GM19035 (cell line): ENCODE measurements around the gene PRR23E.

Experiments used
- ATAC-seq: cut with Tn5 transposase; IDR thresholded peaks from one replicate; pipeline ENCODE4 v1.9.1; 2021; ENCODE audit not compliant: unreplicated experiment

Gene PRR23E

DNA sequence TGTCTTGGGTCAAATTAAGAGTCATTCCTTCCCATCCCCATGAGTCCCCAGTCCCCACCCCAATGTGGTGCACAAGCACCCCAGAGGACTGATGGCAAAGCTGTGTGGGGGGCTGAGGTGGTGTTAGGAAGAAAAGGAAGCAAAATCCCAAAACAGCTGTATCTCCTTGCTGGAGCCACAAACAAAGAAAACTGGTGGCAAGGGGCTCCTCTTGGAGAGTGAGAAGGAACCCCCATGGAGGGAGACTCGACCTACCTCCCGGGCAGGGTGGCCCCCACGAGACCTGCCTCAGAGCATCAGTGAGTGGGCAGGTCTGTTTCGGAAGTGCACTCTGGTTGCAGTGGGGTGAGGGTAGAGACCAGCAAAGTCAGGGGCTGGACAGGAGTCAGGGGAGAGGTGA, 29.2 kb downstream of the PRR23E start:
- no peak for ATAC-seq

DNA sequence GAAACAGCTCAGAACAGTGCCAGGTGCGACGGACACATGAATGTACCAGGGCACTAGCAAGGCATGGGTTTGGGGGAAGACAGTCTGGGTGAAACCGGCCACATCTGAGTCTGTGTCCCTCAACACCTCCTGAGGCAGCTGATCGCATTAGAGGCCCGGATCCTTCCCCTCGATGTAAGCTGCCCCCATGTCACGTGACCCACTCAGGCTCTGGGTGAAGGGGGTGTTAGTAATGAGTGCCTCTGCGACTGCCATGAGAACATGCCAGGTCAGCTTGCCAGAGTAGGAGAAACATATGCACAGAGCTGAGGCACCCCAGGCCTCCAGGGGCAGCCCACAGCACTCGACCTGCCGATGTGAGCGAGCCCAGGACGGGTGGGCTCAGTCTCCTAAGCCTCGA, 29.7 kb downstream of the PRR23E start:
- ATAC-seq = no peak

DNA sequence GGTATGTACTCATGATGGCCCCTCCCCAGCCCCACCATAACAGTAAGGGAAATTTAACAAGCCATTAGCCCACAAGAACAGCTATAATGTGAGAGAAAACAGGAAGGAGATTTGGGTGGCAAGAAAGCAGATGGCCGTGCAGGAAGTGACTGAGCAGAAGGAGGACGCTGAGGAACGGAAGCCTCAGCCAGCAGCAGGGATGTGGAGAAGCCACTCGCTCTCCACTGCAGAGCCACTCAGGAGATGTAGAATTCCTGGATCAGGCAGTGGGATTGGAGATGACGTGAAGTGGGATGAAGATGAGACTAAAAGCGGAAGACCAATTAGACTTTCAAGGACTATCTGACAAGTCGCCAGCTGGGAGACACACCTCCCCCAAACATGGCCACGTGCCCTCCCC, 31.2 kb downstream of the PRR23E start:
- no peak for ATAC-seq

DNA sequence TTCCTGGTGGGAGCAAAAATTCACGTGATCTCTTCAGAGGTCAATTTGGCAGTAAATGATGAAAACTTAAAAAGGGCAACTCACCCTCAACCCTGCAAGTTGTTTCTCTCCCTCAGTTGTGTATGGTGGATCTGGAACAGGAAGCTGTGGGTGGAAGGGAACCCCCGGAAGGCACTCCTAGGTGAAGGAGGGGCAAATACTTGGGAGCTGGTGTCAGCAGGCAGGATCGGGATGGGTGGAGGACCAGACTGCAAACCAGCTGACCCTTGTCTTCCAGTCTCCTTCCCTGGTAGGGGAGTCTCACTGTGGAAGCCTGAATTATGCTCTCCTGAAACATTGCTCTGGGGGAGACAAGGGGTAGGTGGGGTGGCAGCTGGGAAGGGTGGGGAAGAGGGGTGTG, 33.5 kb downstream of the PRR23E start:
- ATAC-seq = no peak

DNA sequence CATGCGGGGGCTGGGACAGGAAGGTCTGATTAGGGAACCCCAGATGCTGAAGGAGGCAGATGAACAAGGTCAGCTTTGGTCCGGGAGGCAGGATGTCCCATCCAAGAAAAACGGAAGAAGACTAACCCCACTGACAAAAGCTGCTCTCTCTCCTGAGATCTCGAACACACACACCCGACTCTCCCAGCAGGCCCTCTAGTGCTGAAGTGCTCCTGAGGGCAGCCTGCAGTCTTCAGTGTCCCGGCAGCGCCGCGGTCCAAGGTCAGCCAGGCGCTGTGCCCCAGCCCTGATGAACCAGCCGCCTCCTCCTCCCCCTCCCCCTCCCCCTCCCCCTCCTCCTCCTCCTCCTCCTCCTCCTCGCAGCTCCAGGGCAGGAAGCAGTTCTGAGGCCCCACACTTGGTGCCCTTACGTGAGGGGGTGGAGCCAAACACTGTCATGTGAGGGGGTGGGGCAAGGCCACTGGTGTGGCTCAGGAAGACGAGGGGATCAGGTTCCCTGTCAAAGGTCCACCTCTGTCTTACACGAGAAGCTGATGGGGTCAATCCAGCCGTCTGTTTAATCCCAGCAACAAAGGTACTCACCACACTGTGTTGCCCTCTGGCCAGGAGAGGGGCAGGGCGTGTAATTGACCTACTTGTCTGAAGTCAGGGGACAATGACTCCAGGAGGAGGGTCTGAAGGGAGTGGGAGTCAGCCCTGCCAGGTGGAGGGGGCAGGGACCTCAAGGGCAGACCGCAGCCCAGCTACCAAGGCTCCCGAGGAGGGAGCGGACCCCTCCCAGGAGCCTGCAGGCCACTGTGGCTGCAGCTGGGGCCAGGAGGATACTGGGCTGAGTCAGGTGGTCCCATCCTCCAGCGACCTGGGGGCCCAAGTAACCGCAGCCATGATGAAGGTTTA, 34.3 kb downstream of the PRR23E start:
- ATAC-seq = no peak

DNA sequence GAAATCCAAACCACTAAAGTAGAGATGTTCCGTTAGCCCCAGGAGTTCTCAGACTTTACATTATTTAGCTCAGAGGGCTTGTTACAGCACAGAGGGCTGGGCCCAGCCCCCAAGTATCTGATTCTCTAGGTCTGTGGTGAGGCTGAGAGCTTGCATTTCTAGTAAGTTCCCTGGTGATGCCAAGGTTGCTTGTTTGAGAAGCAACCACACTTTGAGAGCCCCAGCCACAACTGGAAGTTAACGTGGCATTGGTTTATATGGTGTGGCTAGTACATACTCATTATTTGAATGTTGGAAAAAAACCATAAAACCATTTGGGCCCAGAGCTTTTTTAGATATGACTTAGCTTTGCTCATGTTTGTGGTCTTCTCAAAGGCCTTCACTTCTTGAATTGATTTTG, 35.9 kb downstream of the PRR23E start:
- ATAC-seq = no peak

DNA sequence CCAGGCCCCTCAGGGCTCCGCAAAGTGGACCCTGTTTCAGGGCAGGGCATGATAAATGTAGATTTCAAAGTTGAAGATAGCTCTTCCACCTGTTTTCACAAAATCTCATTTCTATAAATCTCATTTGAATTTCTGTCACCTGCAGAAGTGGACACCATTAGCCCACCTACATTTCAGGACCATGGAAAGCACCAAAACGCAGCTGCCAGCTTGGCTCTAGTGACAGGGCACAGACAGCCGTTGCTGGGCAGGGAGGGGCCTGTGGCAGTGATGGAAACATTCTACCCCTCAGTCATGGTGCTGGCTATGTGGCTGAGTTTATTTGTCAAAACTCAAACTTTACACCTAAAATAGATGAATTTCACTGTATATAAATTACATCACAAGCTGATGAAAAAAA, 40.4 kb downstream of the PRR23E start:
- no peak for ATAC-seq

DNA sequence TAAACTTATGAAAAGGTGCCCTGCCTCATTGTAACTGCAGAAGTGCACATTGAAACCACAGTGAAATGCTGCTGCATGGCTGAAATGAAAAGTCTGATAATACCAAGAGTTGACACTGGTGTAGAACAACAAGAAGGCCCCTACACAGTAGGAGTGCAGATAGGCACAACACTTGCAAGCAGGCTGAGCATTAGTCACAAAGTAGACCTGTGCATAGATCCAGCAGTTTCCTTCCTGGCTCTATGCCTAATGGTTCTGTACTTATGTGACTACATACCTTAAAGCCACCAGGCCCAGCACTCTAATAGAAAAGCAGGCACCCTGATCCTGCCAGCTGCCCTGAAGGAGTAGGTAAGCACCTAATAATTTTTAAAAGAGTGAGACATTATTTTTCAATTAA, 41.8 kb downstream of the PRR23E start:
- ATAC-seq = no peak

DNA sequence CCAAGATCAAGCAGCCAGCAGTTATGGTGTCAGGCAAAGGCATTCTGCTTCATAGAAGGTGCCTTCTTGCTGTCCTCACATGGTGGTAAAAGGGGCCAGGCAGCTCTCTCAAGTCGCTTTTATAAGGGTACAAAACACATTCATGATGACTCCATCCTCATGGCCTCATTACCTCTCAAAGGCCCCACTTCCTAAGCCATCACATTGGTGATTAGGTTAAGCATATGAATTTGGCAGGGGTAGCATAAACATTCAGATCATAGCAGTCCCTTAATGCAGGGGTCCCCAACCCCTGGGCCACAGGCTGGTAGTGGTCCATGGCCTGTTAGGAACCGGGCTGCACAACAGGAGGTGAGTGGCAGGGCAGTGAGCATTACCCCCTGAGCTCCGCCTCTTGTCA, 42.8 kb downstream of the PRR23E start:
- no peak for ATAC-seq

DNA sequence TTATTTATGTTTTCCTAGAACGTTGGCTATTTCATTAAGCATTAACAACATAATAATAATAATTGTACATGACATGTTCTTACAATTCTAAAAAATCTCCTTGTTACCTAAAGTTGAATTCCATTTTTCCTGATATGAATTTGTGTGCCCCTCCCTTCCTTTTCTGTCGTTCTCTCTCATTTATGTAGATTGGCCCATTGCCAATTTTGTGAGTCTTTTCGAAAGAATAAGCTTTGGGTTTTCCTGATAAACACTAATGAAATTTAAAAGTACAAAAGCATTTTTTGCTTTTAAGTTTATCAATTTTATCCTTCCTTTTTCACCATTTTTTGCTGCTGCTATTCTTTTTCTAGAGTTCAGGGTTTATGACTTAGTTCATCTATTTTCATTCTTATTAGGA, 44.9 kb downstream of the PRR23E start:
- no peak for ATAC-seq

DNA sequence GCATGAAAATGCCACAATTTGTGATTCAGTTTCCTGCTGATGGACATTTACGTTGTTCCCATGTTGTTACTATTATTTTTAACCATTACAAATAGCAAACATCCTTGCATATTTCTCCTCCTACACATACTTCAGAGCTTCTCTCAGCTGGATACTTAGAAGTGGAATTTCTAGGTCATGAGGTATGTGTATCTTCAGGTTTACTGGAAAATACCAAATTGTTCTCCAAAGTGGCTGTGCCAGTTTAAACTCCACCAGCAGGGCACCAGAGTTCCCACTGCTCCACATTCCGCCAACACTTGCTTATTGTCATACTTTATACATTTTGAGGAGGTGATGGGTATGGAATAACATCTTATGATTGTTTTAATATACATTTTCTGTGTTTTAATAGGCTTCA, 45.7 kb downstream of the PRR23E start:
- no peak for ATAC-seq

DNA sequence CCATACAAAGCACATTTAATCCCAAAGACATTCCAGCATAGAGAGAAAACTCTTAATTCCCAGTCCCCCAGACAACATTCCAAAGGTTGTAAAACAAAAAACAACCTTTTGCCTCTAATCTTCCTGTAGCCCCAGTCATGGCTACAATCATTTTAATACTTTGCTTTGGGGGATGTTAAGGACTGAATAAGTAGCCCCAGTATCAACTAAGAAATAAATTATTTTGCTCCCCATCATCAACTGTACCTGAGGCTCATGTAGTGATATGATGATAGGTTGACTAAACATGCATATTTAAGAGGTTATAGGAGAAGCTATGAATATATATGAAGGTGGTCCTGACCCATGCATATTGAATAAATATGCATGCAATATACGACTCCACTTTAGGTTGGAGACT, 54.4 kb downstream of the PRR23E start:
- no peak for ATAC-seq
